GM12878 (cell line): ENCODE results near the gene ABCG1. TPM values are rescaled to one million over a fixed set of nuclear protein-coding genes. Genes with fewer than 3 reads are reported as not detected.

Source experiments
- ATAC-seq: fragments of 200-7000 bp; cut with Tn5 transposase; 3 replicates; pipeline ENCODE4 v1.9.1; 2020; ENCODE audit warnings: mild to moderate bottlenecking, moderate library complexity
- BruUV-seq: library from RNA; stranded (reverse); fragments of 400-500 nt; replicated peaks from 2 replicates; lab custom pipeline; 2021; lab: Mats Ljungman, UMichigan
- CTCF ChIA-PET: fragments of 300-600 bp; sonication (Branson Sonifier 250); formaldehyde crosslinking; extraction: SDS; loops from one replicate; lab custom pipeline; 2021; ENCODE audit warnings: inconsistent platforms; lab: Yijun Ruan, JAX
- POLR2A ChIA-PET: fragments of 350-600 bp; formaldehyde crosslinking; extraction: SDS; loops from one replicate; lab custom pipeline; 2021; ENCODE audit warnings: inconsistent platforms; lab: Charles Lee
- RAD21 ChIA-PET: fragments of 300-600 bp; sonication (Branson Sonifier 250); formaldehyde crosslinking; loops from one replicate; lab custom pipeline; 2023; ENCODE audit warnings: antibody characterized with exemption; ENCODE audit not compliant: unreplicated experiment; lab: Charles Lee
- SMC1A ChIA-PET: fragments of 300-600 bp; sonication (Branson Sonifier 250); formaldehyde crosslinking; loops from one replicate; lab custom pipeline; 2023; ENCODE audit not compliant: unreplicated experiment, uncharacterized antibody; lab: Charles Lee
- DNase-seq: peaks from one replicate; pipeline ENCODE4 v3.0.0-alpha.2; 2011; ENCODE audit warnings: low read depth, low spot score
- FAIRE-seq: peaks from 3 replicates; lab custom pipeline; 2011; peaks lifted over from hg19 to GRCh38; lab: Jason Lieb, UNC
- H2AFZ ChIP-seq: 2 replicates; pipeline ENCODE4 v1.6.0; 2011; ENCODE audit warnings: low read depth, low read length, control low read depth; ENCODE audit not compliant: control insufficient read depth
- H3K27ac ChIP-seq: 2 replicates; pipeline ENCODE4 v1.5.1; 2011; ENCODE audit warnings: control low read depth; ENCODE audit not compliant: control insufficient read depth, insufficient read depth
- H3K27me3 ChIP-seq, 2 experiments: replicated peaks in 1 of 2; 2 replicates each; pipeline versions ENCODE4 v1.6.0 to v1.6.1; 2011; ENCODE audit warnings: low read length in 1 of 2; ENCODE audit not compliant: control insufficient read depth in 2 of 2, insufficient read depth in 2 of 2
- H3K36me3 ChIP-seq, 2 experiments: 2 replicates each; pipeline ENCODE4 v1.5.1; 2011; ENCODE audit warnings: low read length in 1 of 2; ENCODE audit not compliant: control insufficient read depth in 2 of 2, insufficient read depth in 2 of 2
- H3K4me1 ChIP-seq: 2 replicates; pipeline ENCODE4 v1.6.1; 2011; ENCODE audit warnings: mild to moderate bottlenecking, low read length, moderate library complexity, mixed read lengths; ENCODE audit not compliant: control insufficient read depth, insufficient read depth
- H3K4me2 ChIP-seq: 2 replicates; pipeline ENCODE4 v1.6.0; 2011; ENCODE audit warnings: control low read depth; ENCODE audit not compliant: control insufficient read depth, insufficient read depth
- H3K4me3 ChIP-seq: fragments of 200-600 bp; sonication (generic); 2 replicates; pipeline ENCODE4 v1.5.1; 2016
- H3K79me2 ChIP-seq: 2 replicates; pipeline ENCODE4 v1.6.0; 2011; ENCODE audit warnings: low read length; ENCODE audit not compliant: control insufficient read depth, insufficient read depth
- H3K9ac ChIP-seq: 2 replicates; pipeline ENCODE4 v1.8.0; 2011; ENCODE audit warnings: low read length, control low read depth, mixed read lengths; ENCODE audit not compliant: control insufficient read depth, insufficient read depth
- H3K9me3 ChIP-seq: replicated peaks from 3 replicates; pipeline ENCODE4 v1.5.1; 2011; ENCODE audit warnings: mild to moderate bottlenecking, low read length; ENCODE audit not compliant: control insufficient read depth, insufficient read depth
- H4K20me1 ChIP-seq: 2 replicates; pipeline ENCODE4 v1.6.0; 2011; ENCODE audit not compliant: control insufficient read depth, insufficient read depth
- KLF5 ChIP-seq: fragments of 450-650 bp; IDR thresholded peaks from 2 replicates; pipeline ENCODE4 v1.6.1; 2014; ENCODE audit warnings: mild to moderate bottlenecking; ENCODE audit not compliant: partially characterized antibody
- MTA2 ChIP-seq: fragments of 450-650 bp; IDR thresholded peaks from 2 replicates; pipeline ENCODE4 v1.6.1; 2016; ENCODE audit warnings: low read depth, mild to moderate bottlenecking, moderate library complexity
- MTA3 ChIP-seq: IDR thresholded peaks from 2 replicates; pipeline ENCODE4 v1.6.1; 2012; ENCODE audit warnings: low read length, inconsistent platforms, borderline replicate concordance
- ZBTB33 ChIP-seq: fragments of 450-650 bp; IDR thresholded peaks from 2 replicates; pipeline ENCODE4 v1.6.1; 2017; ENCODE audit warnings: mild to moderate bottlenecking
- WGBS: methylation state at CpG from one replicate; pipeline ENCODE4 v1.1.6; 2016; ENCODE audit warnings: low lambda C conversion rate; ENCODE audit not compliant: insufficient replicate concordance, insufficient coverage; ENCODE audit errors: missing lambda C conversion rate; 5-methylcytosine and 5-hydroxymethylcytosine counted together
- in situ Hi-C: fragments of 300-500 bp; cut with MboI; formaldehyde crosslinking; loops from 9 replicates; pipeline ENCODE4 v1.14.3; 2018; ENCODE audit warnings: mixed read lengths
- intact Hi-C: fragments of 100-400 bp; cut with micrococcal nuclease; formaldehyde crosslinking; loops from one replicate; pipeline ENCODE4 v1.14.2; 2022; ENCODE audit not compliant: unreplicated experiment
- polyA plus RNA-seq, 11 experiments: library from polyadenylated mRNA; depleted of rRNA in 4 of 11; unstranded in 6 of 11; stranded (reverse) in 5 of 11; fragments of >200 nt; fragmentation: Nextera tagmentation in 4 of 11; fragmentation: Illumina TruSeq in 1 of 11; extraction: Ambion mirVana in 4 of 11; extraction: Trizol in 1 of 11; gene quantifications; 1 replicate in 1 of 11; 2 replicates in 10 of 11; pipeline versions ENCODE4 v1.2.1 to v1.2.3, GENCODE V29; 2011 to 2016; ENCODE audit warnings: inconsistent platforms in 2 of 11, missing spikeins in 2 of 11, low read depth in 1 of 11
- total RNA-seq, 4 experiments: library from RNA; depleted of rRNA in 3 of 4; stranded (reverse); fragments of >200 nt in 3 of 4; fragmentation: Illumina TruSeq in 1 of 4; extraction: Trizol in 1 of 4; gene quantifications; 2 replicates each; pipeline versions ENCODE4 v1.2.1 to v1.2.3, GENCODE V29; 2013 to 2021

ABCG1 gene
- total and polyA plus RNA-seq, 10 of the 15 experiments (the other 5 are each of a cell fraction or from before 2014, with no cell fraction given), result 0.59 to 19.3 (median 5.7) TPM

- BruUV-seq, result no TSS peak
- Histone ChIP-seq H3K79me2 (no peaks in the 10 kb centered on the region), H3K4me3 (no peak overlapping the region), H3K9me3 (peaks cover 3% of the 10 kb centered on the region; the same call in 2 of the 3 replicates), H2AFZ (no peak overlapping the region), H3K27ac (no peak overlapping the region), H4K20me1 (no peaks in the 10 kb centered on the region), H3K27me3 (peaks cover 0 to 4% of the 10 kb centered on the region in 2 experiments; a peak in 1 of 4 replicates), H3K36me3 (no peaks in the 10 kb centered on the region), H3K4me2 (no peak overlapping the region), H3K9ac (no peak overlapping the region), H3K4me1 (peaks cover 9% of the 10 kb centered on the region; the same call in 1 of the 2 replicates)
- ChIA-PET SMC1A (interaction anchor here (0.7 to 1.0 kb wide), 2 partner anchors 28 to 43 kb away, joined by 3 read pairs; no protein-coding TSS in a partner anchor), CTCF (interaction anchor here (1.0 to 1.2 kb wide), 2 partner anchors 27 to 36 kb away, joined by 3 read pairs; no protein-coding TSS in a partner anchor), RAD21 (interaction anchor here (0.9 to 1.2 kb wide), 2 partner anchors 36 to 43 kb away, joined by 3 to 4 read pairs; no protein-coding TSS in a partner anchor), POLR2A (interaction anchor here (0.6 kb wide), 1 partner anchor 225 kb away, joined by 5 read pairs; no protein-coding TSS in a partner anchor)
- ATAC-seq (no peak), DNase-seq (no peak), FAIRE-seq (no peak)
- in situ Hi-C loops, result loop anchor here (25.0 kb wide), 1 partner anchor 1471 kb away; no protein-coding TSS in a partner anchor
- 73% methylated on average over 9 of the region's 9 CpGs for WGBS
- intact Hi-C loops, result no loop called here
- TF ChIP-seq MTA2, result no peak
- peak; percentile 33 for TF ChIP-seq KLF5
- peak; percentile 87; the same call in 1 of the 2 replicates for TF ChIP-seq ZBTB33
- no peak for TF ChIP-seq MTA3
Observed at GRCh38 chr21:42215942-42216725, 2.8 kb upstream of the ABCG1 start.
